HG03025 (cell line): ENCODE results near the gene OR5AK2.
"Not testable (repeated sequence)": the region's sequence is repeated elsewhere in the genome, so short reads cannot be mapped to it uniquely, and the experiment has no call there.

Experiments used
- ATAC-seq: cut with Tn5 transposase; IDR thresholded peaks from one replicate; pipeline ENCODE4 v1.9.1; 2021; ENCODE audit warnings: mild to moderate bottlenecking, moderate library complexity; ENCODE audit not compliant: unreplicated experiment, low FRiP score

The OR5AK2 gene, protein sequence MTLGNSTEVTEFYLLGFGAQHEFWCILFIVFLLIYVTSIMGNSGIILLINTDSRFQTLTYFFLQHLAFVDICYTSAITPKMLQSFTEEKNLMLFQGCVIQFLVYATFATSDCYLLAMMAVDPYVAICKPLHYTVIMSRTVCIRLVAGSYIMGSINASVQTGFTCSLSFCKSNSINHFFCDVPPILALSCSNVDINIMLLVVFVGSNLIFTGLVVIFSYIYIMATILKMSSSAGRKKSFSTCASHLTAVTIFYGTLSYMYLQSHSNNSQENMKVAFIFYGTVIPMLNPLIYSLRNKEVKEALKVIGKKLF

DNA sequence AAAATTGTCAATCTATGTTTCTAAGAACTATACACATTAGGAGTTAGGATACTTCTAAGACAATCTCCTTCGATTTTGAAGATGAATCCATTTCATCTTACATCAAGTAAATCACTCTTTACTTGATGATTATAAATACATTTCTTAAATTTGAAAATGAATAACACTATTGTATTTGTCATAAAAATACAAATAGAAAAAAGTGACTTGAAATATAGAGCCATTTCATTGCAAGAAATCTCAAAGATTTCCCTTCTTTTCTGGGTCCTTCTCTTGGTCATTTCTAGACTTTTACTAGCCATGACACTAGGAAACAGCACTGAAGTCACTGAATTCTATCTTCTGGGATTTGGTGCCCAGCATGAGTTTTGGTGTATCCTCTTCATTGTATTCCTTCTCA lies at the start of gene OR5AK2:
Gene OR5AK2, plus strand, starts transcription at position 301 of the 400 bp plus-strand sequence. Its CDS starts 0 bp downstream, at position 301.
- ATAC-seq = no peak

GRCh38 chr11:56945526-56945925 lies 43.2 kb upstream of the OR5AK2 start:
- not testable (repeated sequence) for ATAC-seq

DNA sequence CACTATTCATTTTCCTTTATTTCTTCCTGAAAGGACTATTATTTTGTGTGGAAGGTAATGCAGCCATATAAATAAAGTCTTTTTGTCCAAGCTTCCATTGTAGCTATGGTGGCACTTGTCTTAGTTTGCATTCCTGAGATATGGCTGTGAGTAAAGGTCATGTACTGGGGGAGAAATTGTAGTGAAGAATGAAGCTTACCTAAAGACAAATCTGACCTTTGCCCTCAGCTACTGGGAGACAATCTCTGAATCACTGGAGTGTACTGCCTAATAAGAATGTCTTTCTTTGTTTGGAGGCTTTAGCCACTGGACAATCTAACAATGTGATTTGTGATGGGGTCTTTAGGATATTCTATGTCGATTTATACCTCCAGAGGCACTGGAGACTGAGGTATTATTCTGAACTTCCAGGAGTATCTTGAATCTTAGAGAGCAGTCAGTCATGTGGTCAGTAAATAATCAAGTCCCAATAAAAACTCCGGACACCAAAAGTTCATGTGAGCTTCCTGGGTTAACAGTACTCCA lies 39.7 kb upstream of the OR5AK2 start:
- no peak for ATAC-seq

GRCh38 chr11:56950510-56950909 lies 38.2 kb upstream of the OR5AK2 start:
- ATAC-seq = no peak

GRCh38 chr11:56953907-56954306 lies 34.8 kb upstream of the OR5AK2 start:
- not testable (repeated sequence) for ATAC-seq

DNA sequence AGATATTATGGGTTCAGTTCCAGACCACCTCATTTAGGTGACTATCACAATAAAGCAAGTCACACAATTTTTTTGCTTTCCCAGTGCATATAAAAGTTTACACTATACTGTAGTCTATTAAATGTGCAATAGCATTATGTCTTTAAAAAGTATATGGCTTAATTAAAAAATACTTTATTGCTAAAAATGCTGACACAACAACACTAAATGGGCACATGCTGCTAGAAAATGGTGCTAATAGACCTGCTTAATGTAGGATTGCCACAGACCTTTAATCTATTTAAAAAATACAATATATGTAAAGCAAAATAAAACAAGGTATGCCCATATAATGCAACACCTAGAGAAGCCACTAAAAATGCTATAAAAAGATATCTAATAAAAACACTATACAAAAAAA lies 27.1 kb upstream of the OR5AK2 start:
- ATAC-seq = no peak

- no peak for ATAC-seq
Observed at GRCh38 chr11:56967726-56968125, 21.0 kb upstream of the OR5AK2 start.

GRCh38 chr11:56968524-56968923 lies 20.2 kb upstream of the OR5AK2 start:
- ATAC-seq = no peak

DNA sequence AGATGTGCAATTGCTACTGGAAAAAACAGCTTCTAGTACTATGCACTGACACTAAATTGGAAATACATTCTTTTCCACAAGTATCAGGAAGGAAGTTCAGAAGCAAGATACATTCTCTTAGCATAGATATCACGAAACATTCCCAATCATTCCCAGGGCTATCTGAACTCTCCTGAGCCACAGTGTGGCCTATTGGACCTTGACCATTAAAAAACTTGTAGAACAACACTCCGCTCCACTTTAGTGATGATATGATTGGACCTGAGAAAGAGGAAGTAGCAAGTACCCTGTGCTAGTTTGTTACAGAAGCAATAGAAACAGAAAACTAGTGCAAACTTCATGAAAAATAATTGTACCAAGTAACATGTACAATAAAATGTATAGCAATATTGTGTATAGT lies 11.4 kb upstream of the OR5AK2 start:
- ATAC-seq = no peak

DNA sequence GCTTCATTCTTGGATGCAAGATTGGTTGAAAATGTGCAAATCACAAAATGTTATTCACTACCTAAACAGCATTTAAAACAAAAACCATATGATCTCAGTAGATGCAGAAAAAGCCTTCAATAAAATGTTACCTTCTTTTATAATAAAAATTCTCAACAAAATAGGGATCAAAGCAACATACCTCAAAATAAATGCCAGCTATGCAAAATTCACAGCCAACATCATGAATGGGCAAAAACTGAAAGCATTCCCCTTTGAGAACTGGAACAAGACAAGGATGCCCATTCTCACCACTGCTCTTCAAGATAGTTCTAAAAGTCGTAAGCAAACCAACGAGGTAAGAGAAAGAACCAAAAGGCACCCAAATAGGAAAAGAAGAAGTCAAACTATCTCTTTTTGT lies 2.0 kb downstream of the OR5AK2 start:
- ATAC-seq = no peak

- no peak for ATAC-seq
Observed at GRCh38 chr11:56994532-56994931, 5.8 kb downstream of the OR5AK2 start.

- ATAC-seq = no peak
Observed at GRCh38 chr11:57001674-57002401, 13.1 kb downstream of the OR5AK2 start.

DNA sequence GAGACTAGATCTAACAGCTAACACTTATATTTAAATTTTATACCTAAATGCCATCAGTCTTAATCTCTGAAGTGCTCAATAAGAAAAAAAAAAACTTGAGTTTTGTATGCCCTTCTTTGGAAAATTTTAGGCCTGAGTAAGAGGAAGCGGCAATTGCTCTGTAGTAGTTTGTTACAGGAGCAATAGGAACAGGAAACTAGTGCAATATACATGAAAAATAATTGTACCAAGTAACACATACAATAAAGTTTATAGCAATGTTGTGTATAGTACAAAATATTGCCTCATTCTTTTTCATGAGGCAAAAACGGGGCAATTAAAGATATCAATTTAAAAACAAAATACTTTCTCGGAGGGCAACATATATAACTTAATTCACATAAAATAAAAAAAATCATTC lies 19.7 kb downstream of the OR5AK2 start:
- ATAC-seq = no peak

- ATAC-seq = no peak
Observed at GRCh38 chr11:57015679-57016078, 27.0 kb downstream of the OR5AK2 start.

DNA sequence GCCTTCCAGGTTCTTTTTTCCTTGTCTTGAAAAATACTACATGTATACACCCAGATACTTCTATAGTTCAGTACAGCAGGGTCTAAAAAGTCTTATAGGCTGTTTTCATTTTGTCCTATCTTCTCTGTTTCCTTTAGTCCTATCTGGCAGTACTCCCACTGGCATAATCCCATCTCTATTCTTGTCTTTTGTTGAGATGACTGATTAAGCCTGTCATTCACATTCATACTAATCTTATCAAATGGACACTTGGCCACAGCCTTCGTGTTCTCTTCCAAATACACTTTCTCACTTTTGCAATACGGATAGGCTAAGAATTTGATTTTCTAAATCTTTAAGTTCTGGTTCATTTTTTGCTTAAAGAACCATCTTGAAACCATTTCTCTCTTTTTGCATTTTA lies 42.8 kb downstream of the OR5AK2 start:
- no peak for ATAC-seq
